Middle frontal gyrus (tissue), 1 donor: ENCODE data around the gene RBMS3.

ENCODE experiments used
- DNase-seq: peaks from one replicate; pipeline ENCODE4 v3.0.0-alpha.2; 2015; ENCODE audit warnings: low spot score; ENCODE audit errors: extremely low spot score

Gene RBMS3

DNA sequence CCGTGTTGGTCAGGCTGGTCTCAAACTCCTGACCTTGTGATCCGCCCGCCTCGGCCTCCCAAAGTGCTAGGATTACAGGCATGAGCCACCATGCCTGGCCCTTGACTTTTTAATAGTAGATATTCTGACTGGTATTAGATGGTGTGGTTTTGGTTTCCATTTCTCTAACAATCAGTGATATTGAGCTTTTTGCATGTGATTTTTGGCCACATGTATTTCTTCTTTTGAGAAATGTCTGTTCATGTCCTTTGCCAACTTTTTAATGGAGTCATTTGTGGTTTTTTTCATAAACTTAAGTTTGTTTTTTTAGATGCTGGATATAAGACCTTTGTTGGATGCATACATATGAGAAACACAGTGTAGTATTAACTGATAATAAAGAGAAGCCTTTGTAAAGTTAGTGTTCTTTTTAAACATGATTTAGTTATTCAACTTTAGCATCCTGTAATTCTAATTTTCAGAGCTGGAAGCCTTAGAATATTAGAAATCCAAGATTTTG is 280.8 kb downstream of the RBMS3 start:
- DNase-seq: no peak

DNA sequence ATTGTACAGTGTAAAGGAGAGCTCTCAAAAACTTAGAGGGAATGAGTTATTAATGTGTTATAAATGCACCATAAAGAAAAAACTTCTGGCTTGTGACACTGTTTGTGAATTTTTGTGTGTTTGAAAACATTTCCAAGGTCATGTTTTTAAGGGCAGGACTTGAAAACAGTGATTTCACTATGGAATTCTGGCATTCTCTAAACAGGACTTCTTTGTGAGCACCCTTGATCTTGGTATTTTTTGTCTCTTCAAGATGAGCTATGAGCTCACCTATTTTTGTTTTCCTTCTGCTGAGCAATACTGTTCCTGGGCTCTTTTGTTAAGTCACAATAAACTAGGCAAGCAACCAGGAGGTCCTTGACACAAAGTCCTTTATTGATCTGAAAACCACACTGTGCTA is 284.4 kb downstream of the RBMS3 start:
- DNase-seq: no peak

DNA sequence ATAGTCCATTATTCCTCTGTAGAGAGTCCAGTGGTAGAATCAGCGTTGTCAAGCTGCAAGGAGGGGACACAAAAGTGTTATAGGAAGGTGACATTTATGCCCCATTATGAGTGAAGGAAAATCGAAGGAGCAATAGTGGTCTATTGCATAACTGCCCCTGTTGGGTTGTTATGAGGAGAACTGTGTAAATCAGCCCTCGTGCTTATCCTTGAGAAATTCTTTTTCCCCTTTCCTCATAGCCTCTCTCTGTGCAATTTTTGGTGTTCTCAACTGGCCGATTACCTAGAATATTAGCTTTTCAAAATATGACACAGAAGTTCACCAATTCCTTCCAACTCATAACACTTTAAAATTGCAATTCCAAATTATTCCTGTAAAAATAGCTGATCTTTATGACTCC is 286.6 kb downstream of the RBMS3 start:
- no peak for DNase-seq

DNA sequence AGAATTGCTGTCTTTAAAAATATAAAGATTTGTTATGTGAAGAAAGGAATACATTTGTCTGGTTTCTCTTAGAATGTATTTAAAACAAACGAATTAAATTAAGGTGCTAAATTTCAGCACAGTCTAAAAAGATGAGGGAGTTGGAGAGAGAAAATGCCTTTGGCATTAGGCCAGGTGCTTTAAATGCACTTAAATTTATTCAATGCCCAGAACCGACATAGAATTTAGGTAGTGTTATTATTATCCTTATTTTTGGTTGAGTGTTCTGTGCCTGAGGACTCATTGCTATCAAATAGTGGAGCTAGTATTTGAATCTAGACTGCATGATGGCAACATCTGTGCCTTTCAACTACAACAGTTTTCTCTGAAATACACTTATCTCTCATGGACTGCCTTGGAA is 287.5 kb downstream of the RBMS3 start:
- peak; percentile 14 for DNase-seq

DNA sequence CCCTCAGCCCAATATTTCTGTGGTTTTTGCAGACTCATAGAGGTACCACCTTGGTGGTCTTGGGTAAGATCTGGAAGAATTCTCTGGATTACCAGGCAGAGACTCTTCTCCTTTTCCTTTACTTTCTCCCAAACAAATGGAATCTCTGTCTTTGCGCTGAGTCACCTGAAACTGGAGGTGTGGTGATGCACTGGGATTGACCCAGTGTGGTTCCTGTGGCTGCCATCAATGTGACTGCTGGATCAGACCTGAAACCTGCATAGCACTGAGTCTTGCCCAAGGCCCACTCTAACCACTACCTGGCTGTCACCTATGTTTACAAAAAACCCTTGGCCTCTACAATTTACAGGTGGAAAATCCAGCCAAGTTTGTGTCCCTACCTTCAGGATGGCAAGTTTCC is 295.3 kb downstream of the RBMS3 start:
- no peak for DNase-seq

DNA sequence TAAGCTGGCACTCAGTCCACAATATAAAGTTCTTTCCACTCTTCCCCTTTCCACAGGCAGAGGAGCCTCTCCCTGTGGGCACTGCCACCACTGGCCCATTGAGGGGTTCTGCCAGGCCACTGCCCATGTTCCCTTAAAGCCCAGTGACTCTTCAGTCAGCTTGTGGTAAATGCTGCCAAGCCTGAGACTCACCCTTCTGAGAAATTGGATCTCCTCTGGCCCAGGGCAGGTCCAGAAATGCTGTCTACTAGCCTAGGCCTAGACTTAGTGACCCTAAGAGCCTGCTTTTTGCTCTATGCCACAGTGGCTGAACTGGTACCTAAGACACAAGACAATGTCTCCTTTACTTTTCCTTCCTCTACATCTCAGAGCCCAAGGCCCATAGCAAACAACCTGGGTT is 295.8 kb downstream of the RBMS3 start:
- DNase-seq: no peak

DNA sequence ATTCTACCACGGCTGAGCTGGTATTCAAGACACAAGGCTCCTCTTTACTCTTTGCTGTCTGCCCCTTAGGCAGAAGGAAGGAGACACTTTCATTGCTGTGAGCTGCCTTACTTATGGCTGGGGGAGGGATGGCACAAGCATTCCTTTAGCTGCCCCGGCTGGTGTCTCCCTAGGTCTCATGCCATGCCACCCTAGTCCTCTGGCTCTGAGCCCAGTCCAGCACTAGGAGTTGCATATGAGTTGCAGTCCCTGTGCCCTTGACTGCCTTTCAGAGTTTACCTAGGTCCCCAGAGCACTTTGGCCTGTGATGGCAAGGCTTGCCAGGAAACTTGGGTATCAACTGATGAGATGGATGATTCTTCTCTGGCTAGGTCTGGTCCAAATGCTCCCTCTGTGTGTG is 296.4 kb downstream of the RBMS3 start:
- DNase-seq: no peak

DNA sequence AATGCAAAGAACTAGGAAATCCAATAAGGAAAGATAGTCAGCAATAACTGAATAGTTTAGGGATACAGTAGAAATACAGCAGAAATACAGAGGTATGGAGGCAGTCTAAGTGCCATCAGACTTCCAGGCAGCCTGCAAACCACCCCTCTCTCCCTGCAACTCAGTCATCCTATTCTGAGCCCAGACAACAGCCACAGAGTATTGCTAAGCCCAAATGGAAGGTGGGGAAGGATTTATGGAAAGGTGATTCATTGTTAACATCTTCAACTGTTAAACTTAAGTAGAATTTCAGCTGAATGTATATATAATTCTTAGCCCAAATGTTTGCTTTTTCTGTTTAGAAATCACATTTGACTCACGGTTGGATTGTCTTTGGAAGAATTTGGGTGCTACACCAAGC is 300.4 kb downstream of the RBMS3 start:
- DNase-seq: no peak

DNA sequence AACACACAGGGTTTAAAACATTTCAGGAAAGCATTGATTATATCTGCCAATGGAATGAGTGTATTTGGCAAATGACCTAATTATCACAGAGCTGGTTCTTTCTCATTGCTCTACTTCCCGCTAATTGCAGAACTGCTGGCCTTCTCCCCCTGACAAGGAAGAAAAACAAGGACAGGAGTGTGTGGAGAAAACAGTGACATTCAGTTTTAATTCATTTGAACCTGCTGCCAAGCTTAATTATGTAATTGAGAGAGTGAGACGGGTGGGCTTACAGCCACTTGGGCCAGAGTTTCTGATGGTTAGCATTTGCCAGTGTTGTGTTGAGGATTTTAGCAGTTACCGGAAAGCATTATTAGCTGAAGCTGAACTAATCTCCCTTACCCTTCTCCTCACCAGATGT is 301.4 kb downstream of the RBMS3 start:
- no peak for DNase-seq

DNA sequence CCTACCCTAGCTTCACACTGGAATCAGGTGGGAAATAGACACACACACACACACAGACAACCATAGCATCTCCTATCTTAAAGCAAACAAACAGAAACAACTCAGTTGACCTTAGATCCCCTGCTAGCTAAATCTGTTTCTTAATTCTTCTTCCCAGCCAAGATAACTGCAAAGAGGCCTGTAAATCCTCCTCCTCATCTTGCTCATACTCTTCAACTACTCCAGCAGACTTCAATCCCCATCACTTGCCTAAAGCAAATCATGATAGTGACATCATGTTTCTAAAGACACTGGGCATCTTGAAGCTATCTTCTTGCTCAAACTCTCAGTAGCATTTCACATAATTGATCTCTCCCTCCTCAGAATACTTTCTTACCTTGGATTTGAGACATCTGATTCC is 303.0 kb downstream of the RBMS3 start:
- DNase-seq: no peak

DNA sequence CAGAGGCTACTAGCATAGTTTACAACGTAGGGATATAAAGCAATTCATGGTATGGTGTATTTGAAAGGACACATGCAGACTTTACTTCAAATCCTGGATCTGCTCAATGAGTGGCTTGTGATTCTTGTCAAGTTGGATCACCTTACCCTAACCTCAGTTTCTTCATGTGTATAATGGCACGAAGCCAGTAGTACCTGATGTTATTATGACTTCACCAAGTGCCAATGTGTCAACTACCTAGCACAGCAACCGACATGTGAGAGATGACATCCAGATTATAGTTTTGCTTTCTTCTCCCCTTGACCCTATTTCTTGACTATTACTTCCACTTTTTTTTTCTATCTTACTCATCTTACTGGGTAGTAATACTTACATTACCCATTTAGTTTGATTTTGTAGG is 304.5 kb downstream of the RBMS3 start:
- no peak for DNase-seq

DNA sequence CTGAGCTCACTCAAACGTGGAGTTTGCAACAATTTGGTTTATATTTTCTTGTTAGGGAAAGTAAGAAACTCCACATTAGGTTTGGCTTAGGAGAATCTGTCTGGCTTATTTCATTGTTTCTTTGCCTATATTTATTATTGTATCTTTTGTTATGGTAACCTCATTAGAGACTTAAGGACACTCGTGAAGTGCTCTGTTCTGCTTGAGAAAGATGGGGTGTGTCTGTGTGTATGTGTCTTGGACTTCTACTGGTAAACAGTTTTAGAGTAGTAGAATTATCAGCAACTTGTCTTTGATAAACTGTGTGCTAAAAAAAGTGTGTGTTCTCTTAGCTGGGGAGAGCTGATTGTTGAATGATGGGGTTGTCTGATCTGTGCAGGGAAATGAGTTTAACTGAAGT is 306.5 kb downstream of the RBMS3 start:
- DNase-seq: no peak

DNA sequence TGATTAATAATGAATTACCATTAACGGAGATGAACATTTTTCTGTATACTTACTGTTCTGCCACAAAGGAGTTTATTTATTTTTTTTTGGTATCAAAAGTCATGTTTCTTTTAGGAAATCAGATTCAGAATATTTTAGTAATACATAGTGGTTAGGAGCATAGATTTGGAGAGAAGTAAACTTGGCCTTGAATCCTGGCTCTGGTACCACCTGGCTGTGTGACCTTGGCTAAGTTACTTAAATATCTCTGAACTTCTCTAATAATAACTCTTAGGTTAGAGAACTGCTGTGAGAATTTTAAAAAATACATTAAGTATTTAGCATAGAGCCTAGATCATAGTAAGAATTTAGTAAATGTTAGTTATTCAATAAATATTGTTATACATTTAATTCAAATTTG is 309.1 kb downstream of the RBMS3 start:
- DNase-seq: no peak

DNA sequence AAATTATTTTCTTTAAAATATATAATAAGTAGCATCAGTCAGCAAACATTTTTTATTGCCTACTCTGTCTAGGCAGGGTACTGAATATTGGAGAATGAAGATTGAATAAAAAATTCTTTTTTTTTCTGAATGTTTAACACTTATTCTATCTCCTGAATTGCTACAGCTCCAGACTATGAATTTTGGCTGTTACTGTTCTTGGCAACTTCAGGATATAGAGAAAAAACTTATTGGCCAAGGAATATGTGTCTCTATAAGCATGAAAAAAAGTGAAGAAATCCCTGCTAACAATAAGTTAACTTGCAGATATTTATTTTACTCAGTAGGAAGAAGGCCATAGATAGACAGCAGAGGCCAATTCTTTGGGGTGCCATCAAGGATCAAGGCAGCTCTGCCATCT is 309.6 kb downstream of the RBMS3 start:
- no peak for DNase-seq

DNA sequence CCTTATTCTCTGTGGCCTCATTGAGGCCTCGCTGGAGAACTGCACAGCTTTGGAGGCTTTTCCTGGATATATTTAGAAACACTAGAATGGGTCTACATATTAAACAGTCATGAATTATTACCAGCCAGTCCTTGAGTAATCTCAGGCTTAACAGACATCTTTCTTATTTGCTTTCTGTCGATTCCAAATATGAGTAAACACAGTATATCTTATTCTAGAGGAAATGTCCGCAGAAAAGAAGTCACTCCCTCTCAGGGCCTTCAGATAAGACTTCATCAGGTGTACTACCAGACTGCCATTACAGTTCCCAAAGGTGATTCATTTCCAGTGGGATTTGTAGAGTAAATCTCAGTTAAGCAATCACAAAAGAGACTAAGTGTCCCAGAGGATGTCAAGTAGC is 310.7 kb downstream of the RBMS3 start:
- DNase-seq: no peak

DNA sequence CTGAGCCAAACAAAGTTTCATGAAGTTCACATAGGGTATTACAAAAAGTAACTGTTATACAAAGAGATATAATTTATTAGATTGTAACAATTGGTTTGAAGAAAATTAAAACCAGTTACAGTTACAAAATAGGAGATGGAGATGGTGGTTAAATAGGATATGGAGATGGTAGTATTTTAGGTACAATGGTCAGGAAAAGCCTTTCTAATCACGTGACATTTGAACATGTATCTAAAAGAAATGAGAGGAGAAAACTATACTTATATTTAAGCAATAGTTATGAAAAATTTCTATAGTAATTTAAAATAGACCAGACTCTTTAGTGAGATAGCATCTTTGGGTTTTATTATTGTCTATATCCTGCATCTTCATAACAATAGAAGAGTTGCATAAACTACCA is 312.9 kb downstream of the RBMS3 start:
- no peak for DNase-seq

DNA sequence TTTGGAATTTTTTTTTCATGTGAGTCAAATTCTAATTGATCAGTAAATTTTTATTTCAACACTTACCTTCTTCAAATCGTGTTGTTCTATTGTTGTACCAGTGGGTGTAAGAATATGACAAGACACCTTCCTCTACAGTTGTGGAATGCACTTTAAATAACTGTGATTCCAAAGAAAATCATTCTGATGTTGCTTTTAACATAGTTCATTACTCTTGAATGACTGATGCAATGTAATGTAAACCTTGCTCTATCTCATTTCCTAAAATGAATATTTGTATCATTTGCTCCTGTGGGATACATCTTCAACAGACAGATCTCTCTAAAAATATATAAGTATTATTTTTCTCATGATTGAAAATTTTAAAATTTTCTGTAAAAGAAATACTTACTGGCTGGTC is 313.4 kb downstream of the RBMS3 start:
- DNase-seq: no peak

DNA sequence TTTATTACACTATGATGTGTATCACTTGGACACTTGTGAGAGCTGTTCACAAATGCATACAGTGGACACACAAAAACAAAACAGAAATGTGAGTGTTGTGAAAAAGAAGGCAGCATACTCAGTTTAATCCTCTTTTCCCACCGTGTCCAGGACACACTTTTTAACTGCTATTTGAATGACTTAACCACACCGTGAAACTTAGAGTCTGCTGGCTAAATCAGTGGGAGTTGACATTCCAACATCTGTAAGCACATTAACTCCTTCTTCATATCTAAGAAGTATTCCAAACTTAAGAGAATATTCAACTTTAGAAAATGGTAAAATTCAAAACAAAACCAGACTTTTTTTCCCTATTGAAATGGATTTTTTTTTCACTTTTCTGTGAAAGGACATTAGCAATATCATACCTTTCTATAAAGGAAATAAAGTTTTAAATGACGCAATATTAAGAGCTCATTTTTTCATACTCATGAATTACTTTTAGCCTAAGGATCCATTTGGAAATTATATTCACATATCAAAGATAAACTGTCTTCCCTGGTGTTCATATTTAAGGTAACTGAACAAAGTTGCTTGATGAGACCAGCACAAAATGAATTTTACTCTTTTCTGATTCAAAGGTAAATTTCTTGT is 316.6 kb downstream of the RBMS3 start:
- DNase-seq: no peak

DNA sequence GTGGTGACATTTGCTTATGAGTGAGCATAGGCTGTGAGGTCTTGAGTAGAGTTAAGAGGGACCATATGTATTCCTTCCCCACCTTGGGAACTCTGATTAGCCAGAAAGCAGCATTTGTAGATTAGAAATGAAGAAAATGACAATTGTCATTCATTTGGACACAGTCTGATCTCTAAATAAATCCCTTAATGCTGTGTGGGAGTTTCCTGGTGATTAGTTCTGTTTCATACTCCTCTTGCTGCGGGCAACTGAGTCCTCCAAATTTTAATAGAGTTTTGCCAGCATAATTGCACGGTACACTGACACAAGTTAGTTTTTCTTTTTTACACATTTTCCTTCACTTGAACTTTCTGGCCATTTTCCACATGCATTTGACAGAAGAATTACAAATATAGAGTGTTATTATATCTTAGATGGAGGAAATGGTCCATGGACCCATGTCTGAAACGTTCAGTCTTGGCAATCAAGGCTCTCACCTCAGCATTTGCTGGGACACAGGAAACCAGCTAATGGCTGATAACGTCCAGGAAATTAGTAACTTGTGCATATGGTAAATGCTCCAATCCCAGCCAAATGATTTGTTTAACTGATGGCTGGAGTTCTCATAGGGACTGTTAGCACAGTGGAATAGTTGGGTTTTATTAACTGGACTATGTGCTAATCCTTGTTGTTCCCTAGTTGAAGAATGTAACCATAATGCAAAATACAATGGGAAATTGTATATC is 321.2 kb downstream of the RBMS3 start:
- no peak for DNase-seq

DNA sequence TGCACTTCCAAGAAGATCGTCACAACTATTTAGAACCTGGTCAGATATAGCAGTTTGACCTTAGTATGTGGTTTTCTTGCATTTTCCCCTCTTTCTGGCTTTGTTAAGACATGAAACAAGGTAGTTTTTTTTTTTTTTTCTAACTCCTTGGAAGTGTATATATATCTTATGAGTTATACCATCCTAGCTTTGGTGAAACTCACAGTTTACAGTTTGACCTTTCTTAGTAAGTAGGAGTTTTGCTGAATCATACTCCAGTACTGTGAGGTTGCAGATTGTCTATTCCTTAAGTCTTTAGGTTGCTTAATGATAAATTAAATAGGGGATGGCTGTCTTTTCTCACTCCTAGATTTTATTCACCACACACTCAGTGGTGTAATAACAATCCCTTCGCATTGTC is 325.0 kb downstream of the RBMS3 start:
- DNase-seq: no peak

DNA sequence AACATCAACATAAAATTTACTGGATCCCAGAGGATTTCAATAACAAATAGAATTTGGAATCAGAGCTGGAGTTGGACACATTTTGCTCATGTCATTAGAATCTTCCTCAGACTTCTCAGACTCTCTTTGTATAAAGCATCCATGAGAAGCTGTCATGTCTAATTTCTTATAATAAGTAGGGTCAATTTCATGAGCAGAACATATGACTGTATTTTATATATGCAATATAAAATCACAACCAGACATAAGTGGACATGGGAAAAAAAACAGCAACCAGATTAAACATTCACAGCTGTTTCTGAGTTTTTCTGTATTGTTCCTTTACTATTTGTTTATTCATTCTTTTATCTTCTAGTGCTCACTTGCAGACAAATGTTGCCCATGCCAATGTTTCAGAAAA is 325.5 kb downstream of the RBMS3 start:
- no peak for DNase-seq

DNA sequence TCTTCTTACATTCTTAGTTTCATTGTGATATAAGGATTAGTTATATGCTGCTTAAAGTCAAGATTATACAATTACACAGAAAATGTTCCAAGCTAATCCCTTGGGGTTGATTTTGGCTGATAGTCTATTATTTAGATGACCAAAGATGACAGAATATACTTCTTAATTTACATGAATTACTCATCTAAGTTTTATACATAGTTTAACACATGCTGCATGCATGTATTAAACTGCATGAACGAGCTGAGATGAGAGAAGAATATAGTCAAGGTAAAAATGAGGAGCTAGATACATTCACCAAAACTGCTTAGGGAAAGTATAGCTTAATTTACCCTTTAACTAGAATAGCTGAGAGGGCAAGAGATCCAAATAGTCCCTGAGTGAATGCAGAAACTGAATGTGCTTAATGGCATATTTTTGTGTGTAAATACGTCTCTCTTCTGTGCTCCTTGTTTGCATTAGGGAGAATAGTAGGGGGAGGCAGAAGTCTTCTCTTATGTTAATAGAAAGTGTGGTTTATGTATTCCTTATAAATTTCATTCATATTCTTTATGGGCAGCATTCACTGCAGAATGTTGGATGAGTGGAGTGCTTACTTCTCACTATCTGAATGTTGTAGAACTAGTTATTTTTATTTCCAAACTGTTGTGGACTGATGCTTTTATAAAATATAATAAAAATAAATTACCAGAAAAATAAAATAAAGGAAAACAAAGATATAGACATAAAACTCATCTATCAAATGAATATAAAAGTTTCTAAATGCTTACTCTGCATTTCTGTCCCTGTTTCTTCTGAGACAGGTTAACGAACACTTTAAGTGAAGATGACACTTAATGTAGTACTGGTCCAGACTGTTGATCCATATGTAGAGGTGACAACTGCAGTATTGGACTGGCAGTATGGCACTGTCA is 327.8 kb downstream of the RBMS3 start:
- no peak for DNase-seq
